Measurements from ENCODE around the gene PPP6R3.
"Not testable (repeated sequence)": the region's sequence is repeated elsewhere in the genome, so short reads cannot be mapped to it uniquely, and the experiment has no call there.

PPP6R3 gene

GRCh38 chr11:68445531-68446035 is 15.0 kb upstream of the PPP6R3 start:
- Mint-ChIP-seq H3K27me3 (no peaks in the 10 kb centered on the region), H3K9me3 (no peaks in the 10 kb centered on the region), H3K4me1 (peaks cover 9% of the 10 kb centered on the region), H3K27ac (no peak overlapping the region), H3K36me3 (no peaks in the 10 kb centered on the region), H3K4me3 (no peak overlapping the region)

GRCh38 chr11:68446046-68446725 is 14.4 kb upstream of the PPP6R3 start:
- no peaks in the 10 kb centered on the region for H3K9me3 Mint-ChIP-seq
- no peaks in the 10 kb centered on the region for H3K27me3 Mint-ChIP-seq
- no peak overlapping the region for H3K27ac Mint-ChIP-seq
- H3K4me3 Mint-ChIP-seq: no peak overlapping the region
- peaks cover 9% of the 10 kb centered on the region for H3K4me1 Mint-ChIP-seq
- H3K36me3 Mint-ChIP-seq: no peaks in the 10 kb centered on the region

DNA sequence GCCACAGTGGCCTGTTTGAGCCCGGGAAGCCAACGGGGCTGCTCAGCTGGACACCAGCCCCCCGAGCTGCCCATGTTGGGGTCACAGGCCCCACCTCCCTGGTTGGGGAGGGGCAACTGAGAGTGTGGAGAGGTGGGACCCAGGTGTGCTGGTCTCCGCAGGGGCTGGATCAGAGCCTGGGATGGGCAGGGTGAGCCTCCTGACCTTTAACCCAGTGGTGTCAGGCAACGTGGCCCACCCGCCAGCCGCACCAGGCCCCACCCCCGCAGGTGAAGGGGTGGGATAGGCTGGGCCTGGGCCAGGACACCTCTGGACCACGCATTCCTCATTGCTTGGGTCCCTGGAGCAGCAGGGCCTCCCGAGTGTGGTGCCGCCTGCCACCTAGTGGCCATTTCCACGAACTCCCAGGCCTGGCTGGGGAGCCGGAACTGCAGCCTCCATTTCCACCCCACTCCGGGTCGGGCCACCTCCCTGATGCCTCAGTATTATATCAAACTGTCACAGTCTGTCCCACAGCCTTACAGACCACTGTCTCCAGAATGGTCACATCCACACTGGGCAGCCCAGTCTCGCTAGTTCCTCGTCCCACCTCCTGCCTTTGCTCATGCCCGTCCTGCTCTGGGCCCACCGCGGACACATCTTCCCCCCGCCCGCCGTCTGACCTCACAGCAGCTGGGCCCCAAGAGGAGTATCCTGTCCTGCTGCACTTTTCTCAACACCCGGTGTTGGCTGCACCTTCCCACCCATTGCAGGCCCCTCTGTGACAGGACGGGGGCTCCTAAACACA is 13.3 kb upstream of the PPP6R3 start:
- no peak overlapping the region for H3K4me3 Mint-ChIP-seq
- no peaks in the 10 kb centered on the region for H3K27me3 Mint-ChIP-seq
- no peaks in the 10 kb centered on the region for H3K36me3 Mint-ChIP-seq
- peaks cover 9% of the 10 kb centered on the region for H3K4me1 Mint-ChIP-seq
- no peak overlapping the region for H3K27ac Mint-ChIP-seq
- no peaks in the 10 kb centered on the region for H3K9me3 Mint-ChIP-seq

- peak overlapping the region; percentile 65 for H3K27ac Mint-ChIP-seq
- not testable (repeated sequence) for H3K4me1 Mint-ChIP-seq, H3K36me3 Mint-ChIP-seq, H3K9me3 Mint-ChIP-seq, H3K27me3 Mint-ChIP-seq, H3K4me3 Mint-ChIP-seq
These were observed 12.6 kb upstream of the PPP6R3 start for GRCh38 chr11:68447914-68448313.

- Mint-ChIP-seq H3K9me3 (no peaks in the 10 kb centered on the region), H3K27me3 (no peaks in the 10 kb centered on the region), H3K4me3 (no peak overlapping the region), H3K4me1 (peaks cover 9% of the 10 kb centered on the region), H3K27ac (no peak overlapping the region), H3K36me3 (no peaks in the 10 kb centered on the region)
These were observed 11.9 kb upstream of the PPP6R3 start for GRCh38 chr11:68448604-68449011.

DNA sequence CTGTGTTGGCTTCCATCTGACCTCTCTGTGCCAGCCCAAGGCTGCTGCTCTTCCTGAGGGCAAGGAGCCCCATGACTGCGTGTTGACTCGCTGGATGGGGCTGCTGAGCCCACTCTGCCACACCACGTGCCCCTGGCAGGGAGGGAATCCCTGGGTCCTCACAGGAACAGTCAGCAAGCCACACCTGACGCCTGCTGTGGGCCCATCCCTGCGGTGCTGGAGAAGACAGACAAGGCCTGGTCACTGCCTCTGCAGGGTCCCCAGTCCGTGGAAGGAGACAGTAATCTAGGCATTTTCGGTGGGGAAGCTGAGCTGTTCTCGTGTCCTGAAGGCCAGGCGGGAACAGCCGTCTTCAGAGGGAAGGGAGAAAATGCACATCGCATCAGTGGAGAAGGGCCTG is 10.6 kb upstream of the PPP6R3 start:
- no peak overlapping the region for H3K4me3 Mint-ChIP-seq
- no peak overlapping the region for H3K27ac Mint-ChIP-seq
- H3K4me1 Mint-ChIP-seq: peaks cover 9% of the 10 kb centered on the region
- no peaks in the 10 kb centered on the region for H3K36me3 Mint-ChIP-seq
- no peaks in the 10 kb centered on the region for H3K9me3 Mint-ChIP-seq
- no peaks in the 10 kb centered on the region for H3K27me3 Mint-ChIP-seq

DNA sequence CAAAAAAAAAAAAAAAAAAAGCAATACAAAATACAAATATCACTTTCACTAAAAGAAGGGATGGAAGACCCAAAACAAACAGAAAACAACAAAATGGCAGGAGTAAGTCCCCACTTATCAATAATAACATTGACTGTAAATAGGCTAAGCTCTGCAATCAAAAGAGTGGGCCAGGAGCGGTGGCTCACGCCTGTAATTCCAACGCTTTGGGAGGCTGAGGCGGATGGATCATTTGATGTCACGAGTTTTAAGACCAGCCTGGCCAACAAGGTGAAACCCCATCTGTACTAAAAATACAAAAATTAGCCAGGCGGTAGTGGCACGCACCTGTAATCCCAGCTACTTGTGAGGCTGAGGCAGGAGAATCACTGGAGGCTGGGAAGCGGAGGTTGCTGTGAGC is 9.8 kb upstream of the PPP6R3 start:
- H3K4me3 Mint-ChIP-seq: no peak overlapping the region
- no peaks in the 10 kb centered on the region for H3K9me3 Mint-ChIP-seq
- H3K27me3 Mint-ChIP-seq: no peaks in the 10 kb centered on the region
- peaks cover 9% of the 10 kb centered on the region for H3K4me1 Mint-ChIP-seq
- no peaks in the 10 kb centered on the region for H3K36me3 Mint-ChIP-seq
- H3K27ac Mint-ChIP-seq: no peak overlapping the region

GRCh38 chr11:68454767-68455166 is 5.8 kb upstream of the PPP6R3 start:
- Mint-ChIP-seq H3K36me3 (no peaks in the 10 kb centered on the region), H3K27ac (no peak overlapping the region), H3K27me3 (no peaks in the 10 kb centered on the region), H3K4me3 (no peak overlapping the region), H3K4me1 (peaks cover under 1% of the 10 kb centered on the region), H3K9me3 (no peaks in the 10 kb centered on the region)

DNA sequence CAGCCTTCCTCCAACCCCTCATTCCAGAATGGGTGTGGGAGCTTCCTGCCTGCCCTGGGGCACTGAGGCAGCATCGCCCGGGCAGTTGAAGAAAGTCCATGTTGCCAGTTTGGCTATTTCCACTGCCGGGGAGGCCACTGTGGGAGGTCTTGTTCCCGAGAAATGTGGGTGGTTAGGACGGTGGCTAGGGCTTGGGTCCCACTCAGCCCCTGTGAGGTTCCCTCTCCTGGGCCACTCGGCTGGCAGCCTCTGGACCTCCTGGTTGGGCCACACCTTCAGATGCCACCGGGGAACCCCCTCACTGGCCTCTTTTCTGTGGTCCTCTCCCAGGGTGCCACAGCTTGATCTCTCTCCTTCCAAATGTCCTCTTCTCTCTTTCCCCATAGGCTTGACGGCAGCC is 5.1 kb upstream of the PPP6R3 start:
- H3K9me3 Mint-ChIP-seq: no peaks in the 10 kb centered on the region
- H3K27me3 Mint-ChIP-seq: no peaks in the 10 kb centered on the region
- H3K27ac Mint-ChIP-seq: no peak overlapping the region
- H3K4me1 Mint-ChIP-seq: peaks cover 3% of the 10 kb centered on the region
- H3K36me3 Mint-ChIP-seq: no peaks in the 10 kb centered on the region
- no peak overlapping the region for H3K4me3 Mint-ChIP-seq

- no peaks in the 10 kb centered on the region for H3K36me3 Mint-ChIP-seq
- H3K9me3 Mint-ChIP-seq: no peaks in the 10 kb centered on the region
- peak overlapping the region; percentile 30 for H3K27ac Mint-ChIP-seq
- H3K27me3 Mint-ChIP-seq: no peaks in the 10 kb centered on the region
- no peak overlapping the region for H3K4me3 Mint-ChIP-seq
- peaks cover 3% of the 10 kb centered on the region for H3K4me1 Mint-ChIP-seq
These were observed 3.2 kb upstream of the PPP6R3 start for GRCh38 chr11:68457216-68457897.

DNA sequence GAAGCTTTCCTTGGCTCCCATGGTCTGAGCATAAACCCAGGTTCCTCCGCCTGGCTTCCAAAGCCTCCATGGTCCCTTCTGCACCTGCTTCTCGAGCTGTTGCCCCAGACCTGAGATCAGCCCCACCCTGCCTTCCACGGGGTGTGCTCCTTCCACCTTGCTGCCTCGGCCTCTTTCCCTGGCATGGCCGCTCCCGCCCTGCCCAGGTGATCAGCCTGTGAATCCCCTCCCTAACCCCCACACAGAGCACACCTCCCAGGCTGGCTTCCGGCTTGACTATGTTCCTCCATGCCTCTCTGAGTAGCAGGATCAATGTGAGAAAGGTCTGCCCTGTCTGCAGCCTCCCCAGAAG is 2.7 kb upstream of the PPP6R3 start:
- no peaks in the 10 kb centered on the region for H3K9me3 Mint-ChIP-seq
- peak overlapping the region; percentile 30 for H3K27ac Mint-ChIP-seq
- H3K4me3 Mint-ChIP-seq: no peak overlapping the region

DNA sequence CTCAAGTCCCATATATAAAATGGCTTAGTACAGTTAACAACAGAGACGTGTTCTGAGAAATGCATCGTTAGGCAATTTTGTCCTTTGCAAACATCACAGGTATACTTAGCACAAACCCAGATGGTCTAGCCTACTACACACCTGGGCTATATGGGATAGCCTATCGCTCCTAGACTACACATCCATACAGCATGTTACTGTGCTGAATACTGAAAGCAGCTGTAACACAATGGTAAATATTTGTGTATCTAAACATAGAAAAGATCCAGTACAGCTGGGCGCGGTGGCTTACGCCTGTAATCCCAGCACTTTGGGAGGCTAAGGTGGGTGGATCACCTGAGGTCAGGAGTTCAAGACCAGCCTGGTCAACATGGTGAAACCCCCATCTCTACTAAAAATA is 2.2 kb upstream of the PPP6R3 start:
- H3K27ac Mint-ChIP-seq: peak overlapping the region; percentile 30
- peak overlapping the region; percentile 30 for H3K4me3 Mint-ChIP-seq
- H3K36me3 Mint-ChIP-seq, H3K27me3 Mint-ChIP-seq, H3K9me3 Mint-ChIP-seq: not testable (repeated sequence)
- H3K4me1 Mint-ChIP-seq: peaks cover 11% of the 10 kb centered on the region

More for the DNA sequence above, 2.7 kb upstream of the PPP6R3 start:
- Mint-ChIP-seq H3K36me3 (peaks cover 3% of the 10 kb centered on the region), H3K27me3 (no peaks in the 10 kb centered on the region), H3K4me1 (peaks cover 8% of the 10 kb centered on the region)

DNA sequence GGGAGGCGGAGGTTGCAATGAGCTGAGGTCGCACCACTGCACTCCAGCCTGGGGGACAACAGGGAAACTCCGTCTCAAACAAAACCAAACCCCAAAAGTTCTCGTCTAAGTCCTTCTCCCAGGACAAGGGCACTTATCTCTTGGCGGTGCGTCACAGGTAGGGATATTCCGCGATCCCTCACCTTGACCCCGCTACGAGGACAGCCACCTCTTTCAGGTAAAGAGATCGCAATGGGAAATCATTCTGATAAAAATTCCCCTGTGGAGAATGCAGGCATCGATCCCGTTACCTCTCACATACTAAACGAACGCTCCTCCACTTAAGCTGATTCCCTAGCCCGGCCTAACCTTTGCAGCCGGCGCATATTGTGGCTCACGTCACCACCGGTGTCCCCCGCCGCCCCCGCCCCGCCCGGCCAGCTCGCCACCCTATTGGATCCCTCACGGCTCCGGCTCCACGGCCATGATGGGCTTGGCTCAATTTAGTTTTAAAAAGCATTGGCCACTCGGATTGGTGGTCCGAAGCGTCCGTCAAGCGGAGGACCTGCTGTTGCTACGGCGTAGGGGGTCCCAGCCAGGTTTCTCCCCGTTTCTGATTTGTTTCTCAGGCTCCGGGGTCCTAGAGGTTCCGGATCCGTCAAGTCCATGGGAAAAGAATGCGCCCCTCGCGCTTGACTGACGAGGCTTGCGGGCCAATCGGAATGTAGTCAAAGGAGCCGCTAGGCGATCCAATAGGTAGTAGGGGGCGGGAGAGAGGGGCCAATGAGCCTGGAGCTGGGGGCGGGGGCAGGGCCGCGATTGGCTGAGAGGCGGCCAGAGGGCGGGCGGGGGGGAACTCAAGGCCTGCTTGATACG is 439 bp upstream of the PPP6R3 start:
- H3K36me3 Mint-ChIP-seq: peaks cover 6% of the 10 kb centered on the region
- peaks cover 28% of the 10 kb centered on the region for H3K4me1 Mint-ChIP-seq
- H3K9me3 Mint-ChIP-seq: no peaks in the 10 kb centered on the region
- peak overlapping the region; percentile 94 for H3K4me3 Mint-ChIP-seq
- H3K27me3 Mint-ChIP-seq: no peaks in the 10 kb centered on the region
- peak overlapping the region; percentile 94 for H3K27ac Mint-ChIP-seq

GRCh38 chr11:68461575-68461917 is 994 bp downstream of the PPP6R3 start:
- peak overlapping the region; percentile 95 for H3K27ac Mint-ChIP-seq
- H3K4me3 Mint-ChIP-seq: peak overlapping the region; percentile 86
- H3K27me3 Mint-ChIP-seq: no peaks in the 10 kb centered on the region
- no peaks in the 10 kb centered on the region for H3K9me3 Mint-ChIP-seq
- peaks cover 6% of the 10 kb centered on the region for H3K36me3 Mint-ChIP-seq
- peaks cover 40% of the 10 kb centered on the region for H3K4me1 Mint-ChIP-seq

DNA sequence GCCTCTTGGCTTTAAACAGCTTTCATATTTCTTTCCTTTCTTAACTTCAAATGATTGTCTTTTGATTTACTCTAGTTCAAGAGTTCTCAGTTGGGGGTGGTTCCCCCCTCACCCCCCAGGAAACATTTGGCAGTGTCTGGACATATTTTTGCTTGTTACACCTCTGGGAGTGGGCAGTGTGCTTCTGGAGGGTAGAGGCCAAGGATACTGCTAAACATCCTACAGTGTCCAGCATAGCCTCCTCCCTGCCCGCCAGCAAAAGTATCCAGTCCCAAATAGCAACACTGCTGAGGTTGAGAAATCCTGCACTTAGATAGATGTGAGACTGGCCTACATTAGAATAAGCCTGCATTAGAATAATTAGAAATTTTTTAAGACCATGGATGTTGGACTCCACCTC is 3.2 kb downstream of the PPP6R3 start:
- H3K4me1 Mint-ChIP-seq: peaks cover 60% of the 10 kb centered on the region
- H3K27ac Mint-ChIP-seq: no peak overlapping the region
- H3K9me3 Mint-ChIP-seq: no peaks in the 10 kb centered on the region
- peaks cover 9% of the 10 kb centered on the region for H3K36me3 Mint-ChIP-seq
- H3K4me3 Mint-ChIP-seq: peak overlapping the region; percentile 86
- no peaks in the 10 kb centered on the region for H3K27me3 Mint-ChIP-seq

Measured in activated naive CD4-positive, alpha-beta T cell treated with anti-CD3 and anti-CD28 coated beads, Interleukin-2, amount 50 U/mL, for 24 hours (primary cell).